Upper lobe of right lung (tissue), 1 donor: ENCODE data around the gene C9orf78. TPM values are rescaled to one million over a fixed set of nuclear protein-coding genes. Genes with fewer than 3 reads are reported as not detected.
"Not testable (repeated sequence)": the region's sequence is repeated elsewhere in the genome, so short reads cannot be mapped to it uniquely, and the experiment has no call there.

ENCODE experiments used
- ATAC-seq: fragments of 200-7000 bp; cut with Tn5 transposase; one replicate; pipeline ENCODE4 v1.9.1; 2020; ENCODE audit warnings: mild to moderate bottlenecking, moderate library complexity
- DNase-seq: peaks from one replicate; pipeline ENCODE4 v3.0.0-alpha.2; 2020
- H3K27ac ChIP-seq: fragments of 200-600 bp; one replicate; pipeline ENCODE4 v1.8.0; 2022
- H3K27me3 ChIP-seq: fragments of 200-600 bp; one replicate; pipeline ENCODE4 v1.8.0; 2022; ENCODE audit warnings: mild to moderate bottlenecking
- H3K36me3 ChIP-seq: fragments of 200-600 bp; one replicate; pipeline ENCODE4 v1.8.0; 2022
- H3K4me1 ChIP-seq: fragments of 200-600 bp; one replicate; pipeline ENCODE4 v1.8.0; 2022
- H3K4me3 ChIP-seq: fragments of 200-600 bp; one replicate; pipeline ENCODE4 v1.8.0; 2022; ENCODE audit warnings: mild to moderate bottlenecking
- H3K9me3 ChIP-seq: fragments of 200-600 bp; one replicate; pipeline ENCODE4 v1.8.0; 2022
- CTCF ChIP-seq: fragments of 200-600 bp; IDR thresholded peaks from one replicate; pipeline ENCODE4 v1.8.0; 2022; ENCODE audit warnings: antibody characterized with exemption
- intact Hi-C: fragments of 100-400 bp; cut with DNase I; formaldehyde crosslinking; loops from one replicate; pipeline ENCODE4 v1.11.0; 2022
- total RNA-seq: library from RNA; stranded (reverse); fragmentation: NEBNext Ultra II Directional; extraction: Animal tissue kit (Norgen Biotek cat#: 25700); gene quantifications from one replicate; pipeline ENCODE4 v1.2.1, GENCODE V29; 2021
- donor health status: DM: no; HTN: yes; CAD: no; lungs with severe emphysema.

Gene C9orf78
- total RNA-seq, 1 donor from 2014 or later: 36.6 TPM

GRCh38 chr9:129798973-129799372 is 36.1 kb downstream of the C9orf78 start:
- Histone ChIP-seq H3K27me3 (no peaks in the 10 kb centered on the region), H3K27ac (no peak overlapping the region), H3K36me3 (no peaks in the 10 kb centered on the region), H3K4me3 (no peak overlapping the region), H3K9me3 (no peaks in the 10 kb centered on the region), H3K4me1 (peaks cover 3% of the 10 kb centered on the region)
- intact Hi-C loops: no loop called here
- ATAC-seq: no peak
- no peak for TF ChIP-seq CTCF
- DNase-seq: no peak

- H3K27me3 ChIP-seq, H3K9me3 ChIP-seq, H3K27ac ChIP-seq, intact Hi-C loops, H3K4me1 ChIP-seq, DNase-seq, H3K36me3 ChIP-seq, H3K4me3 ChIP-seq, ATAC-seq: not testable (repeated sequence)
Observed at GRCh38 chr9:129796029-129796428, 39.0 kb downstream of the C9orf78 start.

- intact Hi-C loops: no loop called here
- no peak overlapping the region for H3K4me3 ChIP-seq
- no peak overlapping the region for H3K27ac ChIP-seq
- ATAC-seq (no peak), DNase-seq (no peak)
- H3K9me3 ChIP-seq: no peaks in the 10 kb centered on the region
- H3K36me3 ChIP-seq: no peaks in the 10 kb centered on the region
- no peaks in the 10 kb centered on the region for H3K27me3 ChIP-seq
- TF ChIP-seq CTCF: no peak
- no peaks in the 10 kb centered on the region for H3K4me1 ChIP-seq
Observed at GRCh38 chr9:129794549-129794948, 40.5 kb downstream of the C9orf78 start.

GRCh38 chr9:129786481-129786880 is 48.6 kb downstream of the C9orf78 start:
- no peaks in the 10 kb centered on the region for H3K9me3 ChIP-seq
- intact Hi-C loops: loop anchor here (5.0 kb wide), 1 partner anchor 49 kb away; no protein-coding TSS in a partner anchor
- H3K36me3 ChIP-seq: no peaks in the 10 kb centered on the region

GRCh38 chr9:129785866-129786265 is 49.2 kb downstream of the C9orf78 start:
- Histone ChIP-seq H3K9me3 (no peaks in the 10 kb centered on the region), H3K4me3 (no peak overlapping the region), H3K27ac (no peak overlapping the region), H3K27me3 (no peaks in the 10 kb centered on the region), H3K36me3 (no peaks in the 10 kb centered on the region), H3K4me1 (no peaks in the 10 kb centered on the region)
- no peak for ATAC-seq
- no peak for DNase-seq
- intact Hi-C loops: loop anchor here (5.0 kb wide), 1 partner anchor 49 kb away; no protein-coding TSS in a partner anchor
- no peak for TF ChIP-seq CTCF

More at GRCh38 chr9:129786481-129786880, 48.6 kb downstream of the C9orf78 start:
- no peak overlapping the region for H3K4me3 ChIP-seq
- TF ChIP-seq CTCF: no peak
- no peaks in the 10 kb centered on the region for H3K27me3 ChIP-seq
- no peak overlapping the region for H3K27ac ChIP-seq
- no peaks in the 10 kb centered on the region for H3K4me1 ChIP-seq
- ATAC-seq (no peak), DNase-seq (no peak)

GRCh38 chr9:129784970-129785369 is 50.1 kb downstream of the C9orf78 start:
- H3K4me1 ChIP-seq, H3K27ac ChIP-seq, H3K36me3 ChIP-seq, H3K27me3 ChIP-seq, H3K4me3 ChIP-seq, H3K9me3 ChIP-seq, ATAC-seq, DNase-seq: not testable (repeated sequence)
- intact Hi-C loops: loop anchor here (5.0 kb wide), 1 partner anchor 48 kb away; no protein-coding TSS in a partner anchor
